BLaER1 treated with 17β-estradiol and CSF1 and Interleukin-3, amounts not matched to agents 10 nM and 100 nM (cell line): ENCODE measurements around the gene MYZAP.

Experiments
- H3K27ac ChIP-seq, 11 experiments: shearing (Covaris generic); formaldehyde crosslinking; 2 replicates each; pipeline ENCODE4 v1.8.1; 2022
- H3K27me3 ChIP-seq, 11 experiments: shearing (Covaris generic); formaldehyde crosslinking; 2 replicates each; pipeline ENCODE4 v1.8.1; 2022
- H3K36me3 ChIP-seq, 11 experiments: shearing (Covaris generic); formaldehyde crosslinking; 2 replicates each; pipeline ENCODE4 v1.8.1; 2022
- H3K4me1 ChIP-seq, 10 experiments: shearing (Covaris generic); formaldehyde crosslinking; 2 replicates each; pipeline ENCODE4 v1.8.1; 2022
- H3K4me2 ChIP-seq, 11 experiments: shearing (Covaris generic); formaldehyde crosslinking; 2 replicates each; pipeline ENCODE4 v1.8.1; 2022
- H3K4me3 ChIP-seq, 10 experiments: shearing (Covaris generic); formaldehyde crosslinking; 2 replicates each; pipeline ENCODE4 v1.8.1; 2022
- H3K9ac ChIP-seq, 11 experiments: shearing (Covaris generic); formaldehyde crosslinking; 2 replicates each; pipeline ENCODE4 v1.8.1; 2022
- H3K9me3 ChIP-seq, 11 experiments: shearing (Covaris generic); formaldehyde crosslinking; replicated peaks in 1 of 11; 2 replicates each; pipeline ENCODE4 v1.8.1; 2022
- H4K20me1 ChIP-seq, 11 experiments: shearing (Covaris generic); formaldehyde crosslinking; 2 replicates each; pipeline ENCODE4 v1.8.1; 2022
- Cebpa-rat ChIP-seq, 11 experiments: shearing (Covaris generic); IDR thresholded peaks; 2 replicates each; pipeline ENCODE4 v1.8.1; 2022

The MYZAP gene

GRCh38 chr15:57667171-57667849, 75.6 kb downstream of the MYZAP start:
- Histone ChIP-seq H3K27ac (no peak overlapping the region), H3K9ac (no peak overlapping the region), H3K9me3 (no peaks in the 10 kb centered on the region), H4K20me1 (no peaks in the 10 kb centered on the region), H3K4me1 (no peaks in the 10 kb centered on the region), H3K4me2 (no peak overlapping the region), H3K36me3 (no peaks in the 10 kb centered on the region), H3K27me3 (no peaks in the 10 kb centered on the region), H3K4me3 (no peak overlapping the region)
- TF ChIP-seq Cebpa-rat (IDR thresholded peaks at IDR 0.05): no peak

- Histone ChIP-seq H3K4me2 (no peak overlapping the region), H3K36me3 (no peaks in the 10 kb centered on the region), H3K4me1 (no peaks in the 10 kb centered on the region), H4K20me1 (no peaks in the 10 kb centered on the region), H3K27me3 (no peaks in the 10 kb centered on the region), H3K9ac (no peak overlapping the region), H3K27ac (no peak overlapping the region), H3K9me3 (no peaks in the 10 kb centered on the region), H3K4me3 (no peak overlapping the region)
- no peak for TF ChIP-seq Cebpa-rat (IDR thresholded peaks at IDR 0.05)
Observed at GRCh38 chr15:57668016-57668415, 76.3 kb downstream of the MYZAP start.

- no peaks in the 10 kb centered on the region for H3K4me1 ChIP-seq
- no peak overlapping the region for H3K4me2 ChIP-seq
- TF ChIP-seq Cebpa-rat (IDR thresholded peaks at IDR 0.05): no peak
- H3K27me3 ChIP-seq: no peaks in the 10 kb centered on the region
- no peak overlapping the region for H3K9ac ChIP-seq
- H3K27ac ChIP-seq: no peak overlapping the region
- no peak overlapping the region for H3K4me3 ChIP-seq
- H3K36me3 ChIP-seq: no peaks in the 10 kb centered on the region
- no peaks in the 10 kb centered on the region for H4K20me1 ChIP-seq
- no peaks in the 10 kb centered on the region for H3K9me3 ChIP-seq
Observed at GRCh38 chr15:57671636-57672035, 79.9 kb downstream of the MYZAP start.

- TF ChIP-seq Cebpa-rat (IDR thresholded peaks at IDR 0.05): no peak
- H3K9me3 ChIP-seq: no peaks in the 10 kb centered on the region
- no peak overlapping the region for H3K4me2 ChIP-seq
- H3K27me3 ChIP-seq: no peaks in the 10 kb centered on the region
- no peak overlapping the region for H3K4me3 ChIP-seq
- H3K9ac ChIP-seq: no peak overlapping the region
- no peaks in the 10 kb centered on the region for H3K4me1 ChIP-seq
- no peaks in the 10 kb centered on the region for H3K36me3 ChIP-seq
- H4K20me1 ChIP-seq: no peaks in the 10 kb centered on the region
- no peak overlapping the region for H3K27ac ChIP-seq
Observed at GRCh38 chr15:57675481-57676181, 83.9 kb downstream of the MYZAP start.

GRCh38 chr15:57676585-57676984, 84.9 kb downstream of the MYZAP start:
- Histone ChIP-seq H3K36me3 (no peaks in the 10 kb centered on the region), H3K27ac (no peak overlapping the region), H3K27me3 (no peaks in the 10 kb centered on the region), H3K4me3 (no peak overlapping the region), H3K4me1 (no peaks in the 10 kb centered on the region), H3K9ac (no peak overlapping the region), H3K4me2 (no peak overlapping the region), H4K20me1 (no peaks in the 10 kb centered on the region), H3K9me3 (no peaks in the 10 kb centered on the region)
- no peak for TF ChIP-seq Cebpa-rat (IDR thresholded peaks at IDR 0.05)

GRCh38 chr15:57677204-57677603, 85.5 kb downstream of the MYZAP start:
- Histone ChIP-seq H3K36me3 (no peaks in the 10 kb centered on the region), H3K27ac (no peak overlapping the region), H3K9ac (no peak overlapping the region), H3K9me3 (no peaks in the 10 kb centered on the region), H4K20me1 (no peaks in the 10 kb centered on the region), H3K4me2 (no peak overlapping the region), H3K4me1 (no peaks in the 10 kb centered on the region), H3K27me3 (no peaks in the 10 kb centered on the region), H3K4me3 (no peak overlapping the region)
- TF ChIP-seq Cebpa-rat (IDR thresholded peaks at IDR 0.05): no peak

- no peaks in the 10 kb centered on the region for H3K9me3 ChIP-seq
- H3K4me3 ChIP-seq: no peak overlapping the region
- H3K27ac ChIP-seq: no peak overlapping the region
- no peak overlapping the region for H3K4me2 ChIP-seq
- no peak overlapping the region for H3K9ac ChIP-seq
- no peaks in the 10 kb centered on the region for H3K36me3 ChIP-seq
- TF ChIP-seq Cebpa-rat (IDR thresholded peaks at IDR 0.05): no peak
- H3K27me3 ChIP-seq: no peaks in the 10 kb centered on the region
- no peaks in the 10 kb centered on the region for H4K20me1 ChIP-seq
- H3K4me1 ChIP-seq: no peaks in the 10 kb centered on the region
Observed at GRCh38 chr15:57680021-57680420, 88.3 kb downstream of the MYZAP start.

- H4K20me1 ChIP-seq: no peaks in the 10 kb centered on the region
- no peak overlapping the region for H3K4me3 ChIP-seq
- H3K36me3 ChIP-seq: no peaks in the 10 kb centered on the region
- no peaks in the 10 kb centered on the region for H3K4me1 ChIP-seq
- no peak for TF ChIP-seq Cebpa-rat (IDR thresholded peaks at IDR 0.05)
- H3K4me2 ChIP-seq: no peak overlapping the region
- H3K9me3 ChIP-seq: no peaks in the 10 kb centered on the region
- no peaks in the 10 kb centered on the region for H3K27me3 ChIP-seq
- no peak overlapping the region for H3K9ac ChIP-seq
- H3K27ac ChIP-seq: no peak overlapping the region
Observed at GRCh38 chr15:57681011-57681410, 89.3 kb downstream of the MYZAP start.

GRCh38 chr15:57683481-57683880, 91.8 kb downstream of the MYZAP start:
- Histone ChIP-seq H4K20me1 (no peaks in the 10 kb centered on the region), H3K4me2 (no peak overlapping the region), H3K27ac (no peak overlapping the region), H3K9ac (no peak overlapping the region), H3K9me3 (no peaks in the 10 kb centered on the region), H3K4me3 (no peak overlapping the region), H3K27me3 (no peaks in the 10 kb centered on the region), H3K36me3 (no peaks in the 10 kb centered on the region), H3K4me1 (no peaks in the 10 kb centered on the region)
- no peak for TF ChIP-seq Cebpa-rat (IDR thresholded peaks at IDR 0.05)

GRCh38 chr15:57684491-57685151, 92.9 kb downstream of the MYZAP start:
- no peaks in the 10 kb centered on the region for H3K27me3 ChIP-seq
- H3K9ac ChIP-seq: no peak overlapping the region
- no peaks in the 10 kb centered on the region for H3K4me1 ChIP-seq
- H3K27ac ChIP-seq: no peak overlapping the region
- H3K4me3 ChIP-seq: no peak overlapping the region
- TF ChIP-seq Cebpa-rat (IDR thresholded peaks at IDR 0.05): no peak
- no peaks in the 10 kb centered on the region for H3K9me3 ChIP-seq
- H3K36me3 ChIP-seq: no peaks in the 10 kb centered on the region
- no peaks in the 10 kb centered on the region for H4K20me1 ChIP-seq
- H3K4me2 ChIP-seq: no peak overlapping the region
